Measurements from ENCODE around the gene KLF6.

KLF6 gene

GRCh38 chr10:3784510-3785250 lies at the start of gene KLF6:
KLF6 (minus strand) TSS chr10:3785209; CDS start chr10:3785014, 195 bp downstream.
- peak in 5 of 6 experiments; percentile 46 to 68 (median 54) for DNase-seq

GRCh38 chr10:3834404-3834803 lies 49.4 kb upstream of the KLF6 start:
- no peak for DNase-seq

GRCh38 chr10:3833046-3833445 lies 48.0 kb upstream of the KLF6 start:
- no peak for DNase-seq

GRCh38 chr10:3832022-3832786 lies 47.2 kb upstream of the KLF6 start:
- DNase-seq = no peak

- no peak for DNase-seq
These were observed 46.6 kb upstream of the KLF6 start for GRCh38 chr10:3831608-3832007.

- DNase-seq = no peak
These were observed 45.9 kb upstream of the KLF6 start for GRCh38 chr10:3830946-3831345.

GRCh38 chr10:3829156-3830050 lies 44.4 kb upstream of the KLF6 start:
- DNase-seq = no peak

- peak in 4 of 6 experiments; percentile 23 to 62 (median 48) for DNase-seq
These were observed 43.6 kb upstream of the KLF6 start for GRCh38 chr10:3828404-3829155.

- no peak for DNase-seq
These were observed 42.9 kb upstream of the KLF6 start for GRCh38 chr10:3827768-3828403.

- no peak for DNase-seq
These were observed 42.3 kb upstream of the KLF6 start for GRCh38 chr10:3827266-3827665.

- no peak for DNase-seq
These were observed 40.9 kb upstream of the KLF6 start for GRCh38 chr10:3825862-3826351.

GRCh38 chr10:3825244-3825643 lies 40.2 kb upstream of the KLF6 start:
- DNase-seq = no peak

- no peak for DNase-seq
These were observed 37.7 kb upstream of the KLF6 start for GRCh38 chr10:3822541-3823330.

- no peak for DNase-seq
These were observed 35.2 kb upstream of the KLF6 start for GRCh38 chr10:3820255-3820654.

GRCh38 chr10:3816995-3817394 lies 32.0 kb upstream of the KLF6 start:
- no peak for DNase-seq

GRCh38 chr10:3814838-3815220 lies 29.8 kb upstream of the KLF6 start:
- no peak for DNase-seq

GRCh38 chr10:3813986-3814837 lies 29.2 kb upstream of the KLF6 start:
- DNase-seq = no peak

- DNase-seq = no peak
These were observed 28.3 kb upstream of the KLF6 start for GRCh38 chr10:3813267-3813666.

GRCh38 chr10:3812141-3812540 lies 27.1 kb upstream of the KLF6 start:
- no peak for DNase-seq

GRCh38 chr10:3811291-3811870 lies 26.4 kb upstream of the KLF6 start:
- DNase-seq = peak in 1 of 6 experiments; percentile 13
